GM18505 (cell line): ENCODE data around the gene DMPK.
"Not testable (repeated sequence)": the region's sequence is repeated elsewhere in the genome, so short reads cannot be mapped to it uniquely, and the experiment has no call there.

Experiments used
- ATAC-seq: cut with Tn5 transposase; IDR thresholded peaks from one replicate; pipeline ENCODE4 v1.9.1; 2021; ENCODE audit not compliant: unreplicated experiment
- POLR2A ChIP-seq: IDR thresholded peaks from 4 replicates; pipeline ENCODE4 v1.6.1; 2011; ENCODE audit warnings: borderline replicate concordance; ENCODE audit not compliant: insufficient read depth, insufficient read length; ENCODE audit errors: extremely low read depth

Gene DMPK

DNA sequence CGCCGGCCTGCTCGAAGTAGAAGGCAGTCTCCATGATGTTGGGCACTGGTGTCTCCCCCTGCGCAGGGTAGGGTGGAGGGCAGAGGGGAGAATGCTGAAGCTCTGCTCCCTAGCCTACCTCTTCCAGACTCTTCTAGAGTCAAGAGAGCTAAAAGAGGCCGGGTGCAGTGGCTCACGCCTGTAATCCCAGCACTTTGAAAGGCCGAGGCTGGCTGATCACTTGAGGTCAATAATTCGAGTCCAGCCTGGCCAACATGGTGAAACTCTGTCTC is 22.6 kb upstream of the DMPK start:
- no peak for ATAC-seq
- no peak for TF ChIP-seq POLR2A

DNA sequence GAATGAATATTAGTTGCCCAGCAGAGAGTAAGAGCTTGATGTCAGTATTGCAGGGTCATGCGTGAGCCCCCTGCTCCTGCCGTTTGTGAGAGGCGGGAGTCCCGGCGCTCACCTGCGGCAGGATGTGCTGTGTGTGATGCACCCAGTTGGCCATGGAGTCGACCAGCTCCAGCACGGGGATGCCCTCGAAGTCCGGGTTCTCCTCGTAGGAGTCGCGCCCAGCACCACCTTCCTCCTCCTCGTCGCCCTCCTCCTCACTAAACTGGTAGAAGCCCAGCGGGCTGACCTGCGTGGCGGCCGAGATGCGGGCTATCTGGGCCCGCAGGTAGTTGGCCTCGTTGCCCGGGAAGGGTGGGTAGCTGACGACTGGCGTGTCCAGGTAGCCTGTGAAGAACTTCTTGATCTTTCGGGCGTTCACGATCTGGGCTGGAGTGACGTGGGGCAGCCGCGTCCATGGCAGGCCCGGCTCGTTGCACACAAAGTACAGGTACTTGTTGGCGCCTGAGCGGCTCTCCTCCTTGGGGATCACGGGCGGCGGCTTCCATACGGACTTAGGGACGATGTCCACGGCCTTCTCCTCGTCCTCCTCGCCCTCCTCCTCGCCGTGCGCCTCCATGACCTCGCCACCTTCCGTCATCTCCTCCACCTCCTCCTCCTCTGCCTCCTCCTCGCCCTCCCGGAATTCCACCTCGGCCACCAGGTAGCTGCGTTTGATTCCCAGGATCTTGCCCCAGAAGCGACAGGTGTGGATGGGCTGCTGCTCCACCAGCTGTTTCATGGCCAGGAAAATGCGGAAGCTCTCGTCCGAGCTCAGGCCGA is 22.1 kb upstream of the DMPK start:
- no peak for ATAC-seq

DNA sequence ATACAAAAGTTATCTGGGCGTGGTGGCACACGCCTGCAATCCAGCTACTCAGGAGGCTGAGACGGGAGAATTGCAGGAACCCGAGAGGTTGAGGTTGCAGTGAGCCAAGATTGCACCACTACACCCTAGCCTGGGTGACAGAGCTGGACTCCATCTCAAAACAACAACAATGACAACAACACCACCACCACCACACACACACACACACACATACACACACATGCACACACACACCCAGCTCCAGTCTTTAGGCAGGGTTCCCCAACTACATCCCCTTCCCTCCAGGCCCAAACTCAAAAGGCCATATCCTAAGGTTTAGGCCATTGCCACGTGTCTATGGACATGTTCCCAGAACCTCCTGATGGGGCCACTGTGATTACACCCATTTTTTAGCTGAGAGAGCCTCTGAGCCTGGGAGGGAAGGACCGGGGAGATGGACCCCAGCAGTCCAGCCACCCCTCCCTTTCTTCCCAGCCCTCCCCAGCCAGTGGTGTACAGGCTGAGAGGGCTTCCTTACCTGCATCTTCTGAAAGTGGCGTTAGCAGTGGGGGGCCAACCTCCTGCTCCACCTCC is 19.4 kb upstream of the DMPK start:
- no peak for TF ChIP-seq POLR2A
- no peak for ATAC-seq

More for the DNA sequence above, 22.1 kb upstream of the DMPK start:
- TF ChIP-seq POLR2A, result no peak

DNA sequence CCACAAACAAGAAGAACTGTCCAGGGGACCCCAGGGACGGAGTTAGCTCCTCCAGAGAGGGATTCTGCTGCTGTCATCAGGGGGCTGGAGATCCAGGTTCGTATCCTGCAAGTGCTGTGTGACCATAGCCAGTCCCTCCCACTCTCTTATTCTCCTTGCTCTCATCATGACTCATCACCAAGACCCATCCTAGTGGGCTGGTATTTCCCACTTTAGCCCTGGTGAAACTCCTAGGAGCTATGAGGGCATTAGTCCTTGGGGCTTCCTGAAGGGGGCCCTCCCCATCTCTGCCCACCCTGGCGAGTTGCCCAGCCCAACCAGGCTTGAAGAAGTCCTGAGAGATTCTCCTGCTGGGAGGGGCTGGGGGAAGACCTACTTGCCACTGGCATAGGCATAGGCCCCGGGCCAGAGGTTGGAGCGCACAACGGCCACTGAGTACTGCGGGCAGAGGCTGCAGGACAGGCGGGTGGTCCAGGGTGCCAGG is 17.8 kb upstream of the DMPK start:
- no peak for ATAC-seq
- no peak for TF ChIP-seq POLR2A

DNA sequence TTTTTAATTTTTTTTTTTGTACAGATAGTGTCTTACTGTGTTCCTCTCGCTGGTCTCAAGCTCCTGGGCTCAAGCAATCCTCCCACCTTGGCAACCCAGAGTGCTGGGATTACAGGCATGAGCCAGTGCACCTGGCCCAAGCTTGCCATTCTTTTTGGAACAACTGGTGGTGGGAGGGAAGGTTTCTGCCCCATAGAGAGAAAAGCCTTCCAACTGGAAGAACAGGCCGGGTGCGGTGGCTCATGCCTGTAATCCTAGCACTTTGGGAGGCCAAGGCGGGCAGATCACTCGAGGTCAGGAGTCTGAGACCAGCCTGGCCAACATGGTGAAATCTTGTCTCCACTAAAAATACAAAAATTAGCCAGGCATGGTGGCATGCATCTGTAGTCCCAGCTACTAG is 17.3 kb upstream of the DMPK start:
- not testable (repeated sequence) for ATAC-seq

DNA sequence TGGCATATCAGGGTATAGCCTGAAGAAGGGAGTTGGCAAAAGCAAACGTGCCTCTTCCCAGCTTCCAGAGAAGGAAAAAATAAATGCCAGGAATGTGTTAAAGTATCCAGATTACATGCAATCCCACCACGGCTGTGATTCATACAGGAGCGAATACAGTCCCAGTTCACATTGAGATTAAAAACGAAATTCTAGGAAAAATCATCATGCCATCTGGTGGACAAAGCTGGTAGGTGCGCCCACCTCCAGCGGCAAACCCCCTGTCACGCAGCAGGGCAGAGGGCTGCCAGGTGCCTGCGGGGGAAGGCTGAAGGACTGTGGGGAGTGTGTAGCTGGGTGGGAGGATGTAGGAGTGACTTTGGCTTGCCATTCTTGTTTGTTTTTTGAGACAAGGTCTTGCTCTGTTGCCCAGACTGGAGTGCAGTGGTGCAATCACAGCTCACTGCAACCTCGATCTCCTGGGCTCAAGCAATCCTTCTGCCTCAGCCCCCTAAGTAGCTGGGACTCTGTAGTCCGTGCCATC is 16.8 kb upstream of the DMPK start:
- TF ChIP-seq POLR2A, result no peak
- ATAC-seq, result no peak

DNA sequence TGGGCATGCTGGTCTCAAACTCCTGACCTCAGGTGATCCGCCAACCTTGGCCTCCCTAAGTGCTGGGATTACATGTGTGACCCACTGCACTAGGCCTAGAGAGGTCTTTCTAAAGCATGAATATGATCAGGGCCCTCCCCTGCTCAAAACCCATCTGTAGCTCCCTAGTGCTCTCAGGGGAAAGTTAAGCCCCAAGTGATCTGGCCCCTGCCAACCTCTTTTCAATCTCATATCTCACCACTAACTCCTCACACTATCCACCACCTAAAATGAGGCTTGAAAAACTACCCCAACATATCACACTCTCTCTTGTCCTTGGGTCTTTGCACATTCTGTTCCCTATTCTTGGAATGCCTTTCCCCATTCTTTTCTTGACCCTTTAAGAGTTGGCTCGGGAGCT is 12.3 kb upstream of the DMPK start:
- ATAC-seq, result no peak
- TF ChIP-seq POLR2A, result no peak

DNA sequence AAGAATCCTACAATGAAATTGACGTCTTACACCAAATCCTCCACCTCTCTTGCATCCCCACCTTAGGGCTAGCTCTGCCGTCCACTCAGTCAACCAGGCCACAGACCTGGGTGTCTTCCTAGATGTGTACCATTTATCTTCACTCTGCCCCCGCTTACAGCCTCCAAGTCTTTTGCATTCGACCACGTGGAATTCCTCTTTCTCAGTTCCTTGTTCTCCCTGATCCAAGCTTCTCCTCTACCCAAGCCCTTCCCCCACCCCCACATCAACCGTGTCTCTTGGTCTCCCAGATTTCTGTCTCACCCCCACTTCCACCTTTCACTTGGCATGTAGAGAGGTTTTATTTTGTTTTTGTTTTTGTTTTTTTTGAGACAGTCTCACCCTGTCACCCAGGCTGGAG is 11.6 kb upstream of the DMPK start:
- no peak for ATAC-seq
- TF ChIP-seq POLR2A, result no peak

DNA sequence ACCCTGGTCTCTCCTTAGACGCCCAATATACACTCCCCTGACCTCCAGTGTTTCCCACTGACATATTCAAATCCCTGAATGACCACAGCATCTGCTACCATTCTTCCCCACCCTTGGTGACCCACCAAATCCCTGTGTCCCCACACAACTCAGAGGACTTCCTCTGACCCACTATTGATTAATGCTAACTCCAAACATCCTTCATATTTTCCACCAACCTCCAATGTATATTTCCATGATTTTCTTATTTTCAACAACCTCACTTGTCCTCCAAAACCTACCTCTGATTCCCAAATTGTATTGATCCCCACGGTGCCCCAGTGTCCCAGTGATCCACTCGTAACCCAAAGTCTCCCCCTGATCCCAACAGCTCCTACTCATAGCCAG is 10.9 kb upstream of the DMPK start:
- no peak for TF ChIP-seq POLR2A
- no peak for ATAC-seq

DNA sequence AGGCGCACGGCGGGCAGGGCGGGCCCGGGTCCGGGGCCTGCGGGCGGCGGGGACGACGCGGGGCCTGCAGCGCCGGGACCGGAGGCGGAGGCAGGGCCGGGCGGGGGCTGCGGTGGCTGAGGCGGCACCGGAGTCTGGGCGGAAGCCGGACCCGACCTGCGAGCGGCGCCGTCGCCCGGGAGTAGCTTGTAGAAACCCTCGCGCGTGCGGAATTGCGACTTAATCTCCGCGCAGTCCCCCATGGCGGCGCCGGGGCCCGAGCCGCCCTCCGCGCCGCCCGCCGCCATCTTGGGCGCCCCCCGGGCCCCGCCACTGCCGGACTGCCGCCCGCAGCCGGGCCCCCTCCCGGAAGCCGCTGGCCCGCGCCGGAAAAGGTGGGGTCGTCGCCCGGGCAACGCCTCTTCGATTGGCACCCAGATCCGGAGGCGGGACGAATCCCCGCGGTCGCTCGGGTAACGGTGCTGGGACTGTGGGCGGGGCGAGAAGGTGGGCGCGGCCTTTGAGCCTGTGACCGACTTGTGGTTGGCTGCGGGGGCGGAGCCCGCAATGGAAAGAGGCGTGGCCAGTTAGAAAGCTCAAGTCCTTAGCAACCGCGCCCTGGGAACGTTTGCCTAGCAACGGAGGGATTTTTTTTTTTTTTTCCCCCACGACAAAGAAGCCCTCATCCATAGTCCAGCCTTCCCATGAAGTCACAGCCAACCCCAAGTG is 10.3 kb upstream of the DMPK start, which contains the start of gene DMWD:
DMWD (minus strand) TSS at position 376 of the 708 bp plus-strand sequence; CDS start at position 287, 89 bp downstream.
- peak; percentile 85 for TF ChIP-seq POLR2A
- peak; percentile 82 for ATAC-seq

DNA sequence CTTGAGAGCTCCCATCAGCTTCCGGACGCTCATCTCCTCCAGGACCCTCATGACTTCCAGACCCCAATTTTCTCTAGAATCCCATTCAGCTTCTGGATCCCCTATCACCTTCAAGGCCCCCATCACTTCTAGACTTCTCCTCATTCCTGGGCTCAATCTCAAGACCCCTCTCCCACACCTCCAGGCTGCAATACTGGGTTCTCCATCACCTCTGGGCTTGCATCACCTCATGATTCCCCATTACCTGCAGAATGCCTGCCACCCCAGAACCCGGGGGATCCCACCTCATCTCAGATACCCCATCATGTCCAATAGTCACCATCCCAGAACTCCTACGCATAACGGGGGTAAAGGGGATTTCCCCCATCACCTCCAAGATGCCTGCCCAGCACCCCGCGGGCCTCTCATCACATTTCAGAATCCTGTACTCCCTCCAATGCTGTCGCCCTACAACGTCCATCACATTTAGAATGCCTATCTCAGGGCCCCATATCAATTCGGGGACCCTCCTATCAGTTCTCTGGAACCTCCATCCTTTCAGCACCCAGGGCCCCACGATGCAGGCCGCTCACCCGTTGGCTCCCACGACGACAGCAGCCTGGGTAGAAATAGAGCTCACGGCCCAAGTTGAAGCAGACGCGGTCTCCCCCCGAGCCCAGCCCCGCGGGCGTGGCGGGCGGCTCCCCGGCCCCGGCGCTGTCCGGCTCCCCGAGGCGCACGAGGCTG is 9.6 kb upstream of the DMPK start:
- no peak for TF ChIP-seq POLR2A
- peak; percentile 34 for ATAC-seq

DNA sequence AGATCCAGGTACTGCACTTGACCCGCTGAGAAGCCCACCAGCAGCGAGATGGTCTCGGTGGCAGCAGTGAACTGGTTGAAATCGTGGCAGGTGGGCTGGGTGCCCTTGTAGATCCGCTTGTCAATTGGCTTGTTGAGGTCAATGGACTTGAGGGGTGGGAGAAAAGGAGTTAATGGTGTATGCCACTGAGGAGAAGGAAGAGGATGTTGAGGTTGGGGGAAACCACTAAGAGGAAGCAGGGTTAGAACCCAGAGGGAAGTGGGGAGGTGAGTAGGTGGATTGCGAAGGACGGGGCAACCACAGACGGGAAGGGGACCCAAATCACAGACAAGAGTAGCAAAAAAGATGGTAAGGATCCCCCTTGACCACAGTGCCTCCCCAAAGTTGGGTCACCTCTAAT is 8.7 kb upstream of the DMPK start:
- TF ChIP-seq POLR2A, result no peak
- ATAC-seq, result no peak
